Fibroblast of skin of left biceps (primary cell): ENCODE results near the gene E2F3.

ENCODE experiments used
- DNase-seq, 2 experiments: peaks; one replicate each; pipeline ENCODE4 v3.0.0-alpha.2; 2013; ENCODE audit warnings: low read depth in 2 of 2

The E2F3 gene

GRCh38 chr6:20533746-20534294 lies 132.1 kb downstream of the E2F3 start:
- DNase-seq, result no peak

- DNase-seq, result peak; percentile 75 to 82
Measured at GRCh38 chr6:20534295-20535262, 132.9 kb downstream of the E2F3 start, which contains the start of gene CDKAL1. CDKAL1 (plus strand) TSS chr6:20534457; CDS start chr6:20546351, 11,894 bp downstream.

GRCh38 chr6:20538131-20538662 lies 136.5 kb downstream of the E2F3 start:
- DNase-seq, result no peak

GRCh38 chr6:20538907-20539306 lies 137.2 kb downstream of the E2F3 start:
- no peak for DNase-seq

- no peak for DNase-seq
Measured at GRCh38 chr6:20539387-20539786, 137.7 kb downstream of the E2F3 start.

GRCh38 chr6:20540683-20541082 lies 139.0 kb downstream of the E2F3 start:
- DNase-seq, result no peak

- DNase-seq, result no peak
Measured at GRCh38 chr6:20541382-20541781, 139.7 kb downstream of the E2F3 start.

GRCh38 chr6:20542927-20543602 lies 141.4 kb downstream of the E2F3 start:
- no peak for DNase-seq
